Measurements from ENCODE around the gene USP40.

The USP40 gene

DNA sequence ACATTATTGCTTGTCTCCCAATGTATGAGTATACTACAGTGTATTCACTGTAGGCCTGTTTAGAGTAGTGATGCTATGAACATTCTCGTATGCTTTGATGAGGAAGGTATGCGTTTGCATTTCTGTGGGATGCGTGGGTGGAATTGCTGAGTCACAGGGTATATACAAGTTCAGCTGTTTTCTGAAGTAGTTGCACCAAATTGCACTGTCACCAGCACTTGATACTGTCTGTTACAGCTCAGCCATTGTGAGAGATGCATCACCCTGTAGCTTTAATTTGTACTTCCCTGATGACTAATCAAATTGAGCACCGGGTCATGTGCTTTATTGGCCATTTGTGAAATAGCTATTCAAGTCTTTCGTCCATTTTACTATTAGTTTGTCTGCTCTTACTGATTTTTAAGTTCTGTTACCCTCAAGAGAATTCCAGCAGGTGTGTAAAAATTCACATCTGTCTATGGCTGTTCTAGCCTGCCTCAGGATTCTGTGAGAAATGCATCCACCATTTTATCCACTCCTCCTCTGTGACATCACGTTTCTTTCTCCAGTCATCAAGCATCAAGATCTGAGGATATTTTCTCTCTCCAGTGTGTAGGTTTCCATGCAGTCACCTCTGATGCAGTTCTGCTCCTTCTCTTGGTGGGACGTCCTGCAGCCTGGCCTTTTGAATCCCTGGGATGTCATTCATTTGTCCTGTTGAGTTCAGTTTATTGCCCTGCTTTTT is 139.8 kb downstream of the USP40 start:
- no peak for DNase-seq (ENCODE audit: low spot score)

Measured in CD4-positive, alpha-beta T cell treated with Interleukin-6 at 100 ng/mL for 8 hours (primary cell).